HL-60 (cell line): ENCODE data around the gene TTC33.

Experiments
- DNase-seq, 2 experiments: peaks; one replicate each; pipeline ENCODE4 v3.0.0-alpha.2; 2010 to 2020; ENCODE audit warnings: low read depth in 1 of 2, low spot score in 1 of 2
- H3K27ac ChIP-seq: fragments of 250-450 bp; sonication (Bioruptor Pico); replicated peaks from 2 replicates; pipeline ENCODE4 v1.5.1; 2020; ENCODE audit warnings: mild to moderate bottlenecking, moderate library complexity
- H3K27me3 ChIP-seq: fragments of 250-450 bp; sonication (Bioruptor Pico); 2 replicates; pipeline ENCODE4 v1.5.1; 2021; ENCODE audit warnings: mild to moderate bottlenecking, moderate library complexity; ENCODE audit not compliant: insufficient read depth, poor library complexity, severe bottlenecking
- H3K4me3 ChIP-seq: replicated peaks from 2 replicates; pipeline ENCODE4 v1.5.1; 2011; ENCODE audit warnings: mild to moderate bottlenecking, control low read depth, low read length; ENCODE audit not compliant: insufficient read depth
- GABPA ChIP-seq: IDR thresholded peaks from 2 replicates; pipeline ENCODE4 v1.6.1; 2012; ENCODE audit warnings: low read depth
- POLR2AphosphoS5 ChIP-seq: IDR thresholded peaks from 2 replicates; pipeline ENCODE4 v1.6.1; 2012; ENCODE audit warnings: low read depth
- SPI1 ChIP-seq: IDR thresholded peaks from 2 replicates; pipeline ENCODE4 v1.6.1; 2012; ENCODE audit warnings: low read depth, mild to moderate bottlenecking, borderline replicate concordance
- TF ChIP-seq, protein P1 (sequence below): IDR thresholded peaks from 2 replicates; pipeline ENCODE4 v1.6.1; 2012; ENCODE audit warnings: low read depth; ENCODE audit not compliant: insufficient replicate concordance
- TF ChIP-seq, protein P2 (sequence below): IDR thresholded peaks from one replicate; pipeline ENCODE4 v1.5.1; 2011; ENCODE audit warnings: low read length, control low read depth, inconsistent platforms; ENCODE audit not compliant: insufficient read depth

Gene TTC33

DNA sequence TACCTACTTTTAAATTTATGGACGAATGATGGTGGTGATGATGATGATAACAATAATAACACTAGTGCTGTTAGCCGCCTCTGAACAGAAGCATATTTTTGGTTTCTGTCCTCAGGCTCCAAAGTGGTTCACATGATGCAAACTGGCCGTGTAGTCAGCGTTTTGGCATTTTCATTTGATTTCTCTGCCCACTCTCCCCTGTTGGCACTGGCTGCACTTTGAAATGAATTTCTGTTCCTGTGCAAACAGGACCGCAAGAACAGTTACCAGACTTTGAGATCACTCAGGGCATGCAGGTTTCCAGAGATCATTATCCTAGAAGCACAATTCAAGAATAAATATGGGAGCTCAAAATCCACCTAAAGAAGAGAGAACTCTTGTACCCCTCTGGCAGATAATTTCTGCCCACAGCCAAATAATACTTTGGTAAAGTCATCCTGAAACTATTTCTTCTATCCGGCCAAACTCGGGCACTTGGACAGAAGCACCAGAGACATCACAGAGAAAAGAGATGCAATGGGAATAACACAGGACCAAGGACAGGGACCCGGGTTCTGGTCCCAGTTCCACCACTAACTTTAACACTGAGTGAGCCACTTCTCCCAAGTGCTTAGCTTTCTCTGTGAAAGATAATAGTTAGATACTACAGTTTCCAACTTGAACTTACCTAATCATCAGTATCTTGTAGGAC is 277.8 kb downstream of the TTC33 start:
- no peaks in the 10 kb centered on the region for H3K27me3 ChIP-seq
- TF ChIP-seq, protein P1, sequence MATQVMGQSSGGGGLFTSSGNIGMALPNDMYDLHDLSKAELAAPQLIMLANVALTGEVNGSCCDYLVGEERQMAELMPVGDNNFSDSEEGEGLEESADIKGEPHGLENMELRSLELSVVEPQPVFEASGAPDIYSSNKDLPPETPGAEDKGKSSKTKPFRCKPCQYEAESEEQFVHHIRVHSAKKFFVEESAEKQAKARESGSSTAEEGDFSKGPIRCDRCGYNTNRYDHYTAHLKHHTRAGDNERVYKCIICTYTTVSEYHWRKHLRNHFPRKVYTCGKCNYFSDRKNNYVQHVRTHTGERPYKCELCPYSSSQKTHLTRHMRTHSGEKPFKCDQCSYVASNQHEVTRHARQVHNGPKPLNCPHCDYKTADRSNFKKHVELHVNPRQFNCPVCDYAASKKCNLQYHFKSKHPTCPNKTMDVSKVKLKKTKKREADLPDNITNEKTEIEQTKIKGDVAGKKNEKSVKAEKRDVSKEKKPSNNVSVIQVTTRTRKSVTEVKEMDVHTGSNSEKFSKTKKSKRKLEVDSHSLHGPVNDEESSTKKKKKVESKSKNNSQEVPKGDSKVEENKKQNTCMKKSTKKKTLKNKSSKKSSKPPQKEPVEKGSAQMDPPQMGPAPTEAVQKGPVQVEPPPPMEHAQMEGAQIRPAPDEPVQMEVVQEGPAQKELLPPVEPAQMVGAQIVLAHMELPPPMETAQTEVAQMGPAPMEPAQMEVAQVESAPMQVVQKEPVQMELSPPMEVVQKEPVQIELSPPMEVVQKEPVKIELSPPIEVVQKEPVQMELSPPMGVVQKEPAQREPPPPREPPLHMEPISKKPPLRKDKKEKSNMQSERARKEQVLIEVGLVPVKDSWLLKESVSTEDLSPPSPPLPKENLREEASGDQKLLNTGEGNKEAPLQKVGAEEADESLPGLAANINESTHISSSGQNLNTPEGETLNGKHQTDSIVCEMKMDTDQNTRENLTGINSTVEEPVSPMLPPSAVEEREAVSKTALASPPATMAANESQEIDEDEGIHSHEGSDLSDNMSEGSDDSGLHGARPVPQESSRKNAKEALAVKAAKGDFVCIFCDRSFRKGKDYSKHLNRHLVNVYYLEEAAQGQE: peak; percentile 60
- TF ChIP-seq, protein P2, sequence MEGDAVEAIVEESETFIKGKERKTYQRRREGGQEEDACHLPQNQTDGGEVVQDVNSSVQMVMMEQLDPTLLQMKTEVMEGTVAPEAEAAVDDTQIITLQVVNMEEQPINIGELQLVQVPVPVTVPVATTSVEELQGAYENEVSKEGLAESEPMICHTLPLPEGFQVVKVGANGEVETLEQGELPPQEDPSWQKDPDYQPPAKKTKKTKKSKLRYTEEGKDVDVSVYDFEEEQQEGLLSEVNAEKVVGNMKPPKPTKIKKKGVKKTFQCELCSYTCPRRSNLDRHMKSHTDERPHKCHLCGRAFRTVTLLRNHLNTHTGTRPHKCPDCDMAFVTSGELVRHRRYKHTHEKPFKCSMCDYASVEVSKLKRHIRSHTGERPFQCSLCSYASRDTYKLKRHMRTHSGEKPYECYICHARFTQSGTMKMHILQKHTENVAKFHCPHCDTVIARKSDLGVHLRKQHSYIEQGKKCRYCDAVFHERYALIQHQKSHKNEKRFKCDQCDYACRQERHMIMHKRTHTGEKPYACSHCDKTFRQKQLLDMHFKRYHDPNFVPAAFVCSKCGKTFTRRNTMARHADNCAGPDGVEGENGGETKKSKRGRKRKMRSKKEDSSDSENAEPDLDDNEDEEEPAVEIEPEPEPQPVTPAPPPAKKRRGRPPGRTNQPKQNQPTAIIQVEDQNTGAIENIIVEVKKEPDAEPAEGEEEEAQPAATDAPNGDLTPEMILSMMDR: no peak
- no peak overlapping the region for H3K4me3 ChIP-seq
- no peak overlapping the region for H3K27ac ChIP-seq
- DNase-seq: no peak

GRCh38 chr5:40475561-40475960 is 280.2 kb downstream of the TTC33 start:
- no peak for DNase-seq
- no peak overlapping the region for H3K4me3 ChIP-seq
- no peaks in the 10 kb centered on the region for H3K27me3 ChIP-seq
- TF ChIP-seq, protein P2: no peak
- TF ChIP-seq, protein P1: no peak
- TF ChIP-seq GABPA: no peak
- no peak for TF ChIP-seq SPI1
- TF ChIP-seq POLR2AphosphoS5: no peak
- H3K27ac ChIP-seq: no peak overlapping the region

GRCh38 chr5:40474250-40474649 is 281.5 kb downstream of the TTC33 start:
- Histone ChIP-seq H3K27ac (no peak overlapping the region), H3K27me3 (no peaks in the 10 kb centered on the region), H3K4me3 (no peak overlapping the region)
- DNase-seq: no peak
- TF ChIP-seq GABPA (no peak), SPI1 (no peak)
- TF ChIP-seq, protein P1: no peak
